Sigmoid colon (tissue), 4 donors: ENCODE data around the gene SVEP1.

ENCODE experiments used
- POLR2AphosphoS5 ChIP-seq, 4 donors: sonication (generic); formaldehyde crosslinking; IDR thresholded peaks; one replicate each; pipeline ENCODE4 v1.6.1; 2017; ENCODE audit warnings: antibody characterized with exemption in 4 of 4
- TF ChIP-seq, protein P1 (sequence below), 4 experiments: fragments of 450-650 bp in 3 of 4; fragments of 200-600 bp in 1 of 4; IDR thresholded peaks; one replicate each; pipeline ENCODE4 v1.5.1; 2016 to 2019; ENCODE audit warnings: antibody characterized with exemption in 4 of 4, mild to moderate bottlenecking in 3 of 4, moderate library complexity in 2 of 4

DNA sequence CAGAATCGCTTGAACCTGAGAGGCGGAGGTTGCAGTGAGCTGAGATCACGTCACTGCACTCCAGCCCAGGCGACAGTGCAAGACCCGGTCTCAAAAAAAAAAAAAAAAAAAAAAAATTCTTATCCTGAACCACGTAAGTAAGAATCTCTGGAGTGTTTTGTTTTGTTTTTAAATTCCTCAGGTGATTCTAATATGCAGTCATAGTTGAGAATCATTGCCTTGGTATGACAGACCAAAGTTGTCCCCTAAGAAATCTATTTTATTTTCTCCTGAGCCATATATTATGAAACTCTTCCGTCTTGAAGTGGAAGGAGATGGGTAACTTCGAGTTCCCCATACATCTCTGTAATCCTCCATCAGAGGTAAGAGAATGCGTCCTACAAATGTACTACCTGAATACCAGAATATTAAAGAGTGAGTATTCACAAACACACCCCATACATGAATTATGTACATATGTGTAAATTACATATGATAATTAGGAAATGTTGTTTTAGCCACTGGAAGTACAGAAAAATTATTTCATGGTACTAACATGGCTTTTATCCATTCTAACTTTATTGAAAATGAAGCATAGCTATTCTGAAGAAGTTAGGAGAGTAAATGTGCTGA lies 26.7 kb upstream of the SVEP1 start:
- TF ChIP-seq, protein P1, sequence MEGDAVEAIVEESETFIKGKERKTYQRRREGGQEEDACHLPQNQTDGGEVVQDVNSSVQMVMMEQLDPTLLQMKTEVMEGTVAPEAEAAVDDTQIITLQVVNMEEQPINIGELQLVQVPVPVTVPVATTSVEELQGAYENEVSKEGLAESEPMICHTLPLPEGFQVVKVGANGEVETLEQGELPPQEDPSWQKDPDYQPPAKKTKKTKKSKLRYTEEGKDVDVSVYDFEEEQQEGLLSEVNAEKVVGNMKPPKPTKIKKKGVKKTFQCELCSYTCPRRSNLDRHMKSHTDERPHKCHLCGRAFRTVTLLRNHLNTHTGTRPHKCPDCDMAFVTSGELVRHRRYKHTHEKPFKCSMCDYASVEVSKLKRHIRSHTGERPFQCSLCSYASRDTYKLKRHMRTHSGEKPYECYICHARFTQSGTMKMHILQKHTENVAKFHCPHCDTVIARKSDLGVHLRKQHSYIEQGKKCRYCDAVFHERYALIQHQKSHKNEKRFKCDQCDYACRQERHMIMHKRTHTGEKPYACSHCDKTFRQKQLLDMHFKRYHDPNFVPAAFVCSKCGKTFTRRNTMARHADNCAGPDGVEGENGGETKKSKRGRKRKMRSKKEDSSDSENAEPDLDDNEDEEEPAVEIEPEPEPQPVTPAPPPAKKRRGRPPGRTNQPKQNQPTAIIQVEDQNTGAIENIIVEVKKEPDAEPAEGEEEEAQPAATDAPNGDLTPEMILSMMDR (IDR thresholded peaks at IDR 0.05) = no peak
- no peak for TF ChIP-seq POLR2AphosphoS5 (IDR thresholded peaks at IDR 0.05)
